NCI-H128 (cell line): ENCODE results near the gene SFTPB.
"Not testable (repeated sequence)": the region's sequence is repeated elsewhere in the genome, so short reads cannot be mapped to it uniquely, and the experiment has no call there.

Experiments used
- DNase-seq: peaks from one replicate; lab custom pipeline; 2025; ENCODE audit not compliant: unreplicated experiment; lab: John Stamatoyannopoulos, UW

The SFTPB gene

DNA sequence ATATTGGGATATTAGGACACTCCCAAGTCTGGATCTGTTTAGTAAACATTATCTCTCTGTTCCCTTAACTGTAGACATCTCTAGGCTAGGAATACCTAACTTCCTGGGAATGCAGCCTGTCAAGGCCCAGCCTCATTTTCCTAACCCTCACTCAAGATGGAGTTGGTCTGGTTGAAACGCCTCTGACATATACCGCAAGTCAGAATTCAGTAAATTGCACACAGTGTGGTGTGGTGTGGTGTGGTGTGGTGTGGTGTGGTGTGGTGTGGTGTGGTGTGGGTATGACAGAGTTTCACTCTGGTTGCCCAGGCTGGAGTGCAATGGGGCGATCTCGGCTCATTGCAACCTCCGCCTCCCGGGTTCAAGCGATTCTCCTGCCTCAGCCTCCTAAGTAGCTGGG lies 53.2 kb downstream of the SFTPB start:
- not testable (repeated sequence) for DNase-seq

DNA sequence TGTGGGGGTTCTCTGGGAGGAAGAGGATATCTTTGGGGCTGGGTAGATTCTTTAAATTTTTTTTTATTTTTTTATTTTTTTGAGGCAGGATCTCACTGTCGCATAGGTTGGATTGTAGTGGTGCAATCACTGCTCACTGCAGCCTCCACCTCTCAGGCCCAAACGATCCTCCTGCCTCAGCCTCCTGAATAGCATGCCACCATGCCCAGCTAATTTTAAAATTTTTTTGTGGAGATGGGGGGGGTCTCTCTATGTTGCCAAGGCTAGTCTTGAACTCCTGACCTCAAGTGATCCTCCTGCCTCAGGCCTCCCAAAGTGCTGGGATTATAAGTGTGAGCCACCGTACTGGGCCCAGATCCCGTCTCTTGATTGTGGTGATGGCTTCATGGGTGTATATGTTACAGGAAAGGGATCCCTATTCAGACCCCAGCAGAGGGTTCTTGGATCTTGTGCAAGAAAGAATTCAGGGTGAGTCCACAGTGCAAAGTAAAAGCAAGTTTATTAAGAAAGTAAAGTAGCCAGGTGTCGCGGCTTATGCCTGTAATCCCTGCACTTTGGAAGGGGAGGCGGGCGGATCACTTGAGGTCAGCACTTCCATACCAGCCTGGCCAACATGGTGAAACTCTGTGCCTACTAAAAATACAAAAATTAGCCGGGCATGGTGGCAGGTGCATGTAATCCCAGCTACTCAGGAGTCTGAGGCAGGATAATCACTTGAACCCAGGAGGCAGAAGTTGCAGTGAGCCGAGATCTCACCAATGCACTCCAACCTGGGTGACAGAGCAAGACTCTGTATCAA lies 54.1 kb downstream of the SFTPB start:
- no peak for DNase-seq

DNA sequence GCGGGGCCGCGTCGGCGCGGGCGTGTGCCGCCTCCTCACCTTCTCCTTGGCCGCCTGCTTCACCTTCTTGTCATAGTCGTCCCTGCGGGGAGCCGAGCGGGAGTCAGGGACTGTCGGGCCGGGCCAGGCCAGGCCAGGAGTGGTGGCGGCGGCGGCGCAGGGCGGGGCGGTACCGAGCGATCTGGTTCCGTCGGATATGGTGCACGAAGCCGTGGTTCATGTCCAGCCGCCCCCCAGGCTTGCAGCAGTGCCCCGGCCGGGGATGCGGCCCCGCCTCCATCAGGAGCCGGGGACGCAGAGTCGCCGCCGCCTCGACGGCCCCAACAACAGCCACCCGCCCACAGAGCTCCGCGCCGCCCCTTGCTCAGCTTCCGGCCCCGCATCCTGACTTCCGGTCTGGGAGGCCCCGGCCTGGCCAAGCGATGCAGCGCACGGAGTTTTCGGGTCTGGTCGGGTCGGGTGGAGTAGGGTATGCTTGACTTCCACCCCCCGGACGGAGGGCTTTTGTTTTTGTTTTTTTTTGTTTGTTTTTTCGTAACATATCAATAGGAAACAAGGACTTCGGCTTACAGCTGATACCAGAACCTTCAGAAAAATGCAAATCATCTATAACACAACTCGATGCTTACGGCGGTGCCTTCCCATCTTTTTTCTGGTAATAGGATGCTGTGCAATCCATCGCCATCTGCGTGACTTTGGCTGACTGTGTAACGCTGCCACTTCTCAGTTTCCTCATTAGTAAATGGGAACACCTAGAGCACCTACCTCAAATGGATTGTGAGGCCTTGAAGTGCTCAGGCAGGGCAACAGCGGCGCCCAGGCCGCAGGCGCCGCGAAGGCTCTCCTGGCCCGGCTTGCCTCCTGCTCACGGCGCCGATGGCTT lies 56.1 kb downstream of the SFTPB start, which contains the start of gene C2orf68:
Gene C2orf68 (minus strand): TSS at position 362 of the 883 bp plus-strand sequence. CDS start 82 bp downstream, at position 280.
- peak; percentile 72 for DNase-seq

DNA sequence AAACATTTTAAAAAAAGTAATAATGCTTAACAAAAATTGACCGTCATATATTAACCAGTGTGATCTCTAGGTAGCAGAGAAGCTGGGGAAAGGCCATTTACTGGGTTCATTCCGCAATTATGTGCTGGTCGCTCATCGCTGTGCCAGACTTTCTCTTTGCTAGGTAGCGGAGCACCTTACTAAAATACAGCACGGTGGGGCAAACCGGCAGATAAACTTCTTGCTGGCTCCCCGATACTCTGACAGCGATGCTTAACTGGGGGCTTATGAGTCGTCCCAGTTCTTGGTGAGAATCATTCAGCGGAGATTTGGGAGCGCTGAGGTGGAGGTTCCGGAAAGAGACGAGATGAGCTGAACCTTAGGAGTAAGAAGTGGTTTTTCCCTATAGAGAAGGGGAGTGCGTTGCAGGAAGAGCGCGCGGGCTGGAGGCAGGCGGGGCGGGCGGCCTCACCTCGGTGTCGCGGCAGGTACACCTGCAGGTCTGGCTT lies 56.7 kb downstream of the SFTPB start:
- no peak for DNase-seq
